Astrocyte of the cerebellum (primary cell): ENCODE measurements around the gene BMP8B.

Source experiments
- DNase-seq: peaks from one replicate; pipeline ENCODE4 v3.0.0-alpha.2; 2011; ENCODE audit warnings: low read depth
- H3K4me3 ChIP-seq: 2 replicates; pipeline ENCODE4 v1.5.1; 2011; ENCODE audit warnings: mild to moderate bottlenecking, low read depth, low read length, moderate library complexity
- in situ Hi-C: cut with HindIII; loops from 2 replicates; pipeline ENCODE4 v1.10.0; 2017; ENCODE audit warnings: low sequenced_read_pairs
- TF ChIP-seq, protein P1 (sequence below): IDR thresholded peaks from 2 replicates; pipeline ENCODE4 v1.5.1; 2012; ENCODE audit warnings: low read length, low read depth, moderate library complexity, mild to moderate bottlenecking; ENCODE audit errors: missing control alignments

Gene BMP8B, protein sequence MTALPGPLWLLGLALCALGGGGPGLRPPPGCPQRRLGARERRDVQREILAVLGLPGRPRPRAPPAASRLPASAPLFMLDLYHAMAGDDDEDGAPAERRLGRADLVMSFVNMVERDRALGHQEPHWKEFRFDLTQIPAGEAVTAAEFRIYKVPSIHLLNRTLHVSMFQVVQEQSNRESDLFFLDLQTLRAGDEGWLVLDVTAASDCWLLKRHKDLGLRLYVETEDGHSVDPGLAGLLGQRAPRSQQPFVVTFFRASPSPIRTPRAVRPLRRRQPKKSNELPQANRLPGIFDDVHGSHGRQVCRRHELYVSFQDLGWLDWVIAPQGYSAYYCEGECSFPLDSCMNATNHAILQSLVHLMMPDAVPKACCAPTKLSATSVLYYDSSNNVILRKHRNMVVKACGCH

GRCh38 chr1:39788758-39789570, at the start of gene BMP8B:
BMP8B (minus strand) TSS chr1:39788865; CDS start chr1:39788485, 380 bp downstream.
- TF ChIP-seq, protein P1, sequence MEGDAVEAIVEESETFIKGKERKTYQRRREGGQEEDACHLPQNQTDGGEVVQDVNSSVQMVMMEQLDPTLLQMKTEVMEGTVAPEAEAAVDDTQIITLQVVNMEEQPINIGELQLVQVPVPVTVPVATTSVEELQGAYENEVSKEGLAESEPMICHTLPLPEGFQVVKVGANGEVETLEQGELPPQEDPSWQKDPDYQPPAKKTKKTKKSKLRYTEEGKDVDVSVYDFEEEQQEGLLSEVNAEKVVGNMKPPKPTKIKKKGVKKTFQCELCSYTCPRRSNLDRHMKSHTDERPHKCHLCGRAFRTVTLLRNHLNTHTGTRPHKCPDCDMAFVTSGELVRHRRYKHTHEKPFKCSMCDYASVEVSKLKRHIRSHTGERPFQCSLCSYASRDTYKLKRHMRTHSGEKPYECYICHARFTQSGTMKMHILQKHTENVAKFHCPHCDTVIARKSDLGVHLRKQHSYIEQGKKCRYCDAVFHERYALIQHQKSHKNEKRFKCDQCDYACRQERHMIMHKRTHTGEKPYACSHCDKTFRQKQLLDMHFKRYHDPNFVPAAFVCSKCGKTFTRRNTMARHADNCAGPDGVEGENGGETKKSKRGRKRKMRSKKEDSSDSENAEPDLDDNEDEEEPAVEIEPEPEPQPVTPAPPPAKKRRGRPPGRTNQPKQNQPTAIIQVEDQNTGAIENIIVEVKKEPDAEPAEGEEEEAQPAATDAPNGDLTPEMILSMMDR = no peak
- peak within 1 kb of the TSS; percentile 10 for H3K4me3 ChIP-seq
- in situ Hi-C loops = no loop called here
- no peak for DNase-seq

GRCh38 chr1:39836595-39837110, 48.0 kb upstream of the BMP8B start:
- DNase-seq = no peak
- no peak overlapping the region for H3K4me3 ChIP-seq
- in situ Hi-C loops = loop anchor here (5.0 kb wide), 1 partner anchor 34 kb away; no protein-coding TSS in a partner anchor
- TF ChIP-seq, protein P1 = no peak

- TF ChIP-seq, protein P1 = no peak
- no peak overlapping the region for H3K4me3 ChIP-seq
- no peak for DNase-seq
- in situ Hi-C loops = loop anchor here (5.0 kb wide), 1 partner anchor 34 kb away; no protein-coding TSS in a partner anchor
Measured at GRCh38 chr1:39835935-39836594, 47.4 kb upstream of the BMP8B start.

DNA sequence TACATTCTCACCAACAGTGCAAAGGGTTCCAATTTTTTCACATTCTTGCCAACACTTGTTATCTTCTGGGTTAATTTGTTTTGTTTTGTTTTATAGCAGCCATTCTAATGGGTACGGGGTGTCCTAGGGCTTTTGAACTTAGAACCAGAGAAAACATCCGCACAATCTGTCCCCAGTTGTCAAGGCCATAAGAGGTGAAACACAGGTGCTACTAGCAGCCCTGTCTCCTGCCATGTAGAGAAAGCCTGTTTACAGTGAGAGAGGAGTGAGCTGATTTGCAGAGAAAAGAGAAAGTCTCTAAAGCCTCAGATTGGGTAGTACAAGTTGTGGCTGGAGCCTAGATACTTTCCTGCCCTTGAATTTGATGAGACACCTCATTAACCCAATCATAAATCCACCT, 46.4 kb upstream of the BMP8B start:
- TF ChIP-seq, protein P1 = no peak
- no peak for DNase-seq
- no peak overlapping the region for H3K4me3 ChIP-seq
- in situ Hi-C loops = loop anchor here (5.0 kb wide), 1 partner anchor 33 kb away; no protein-coding TSS in a partner anchor

DNA sequence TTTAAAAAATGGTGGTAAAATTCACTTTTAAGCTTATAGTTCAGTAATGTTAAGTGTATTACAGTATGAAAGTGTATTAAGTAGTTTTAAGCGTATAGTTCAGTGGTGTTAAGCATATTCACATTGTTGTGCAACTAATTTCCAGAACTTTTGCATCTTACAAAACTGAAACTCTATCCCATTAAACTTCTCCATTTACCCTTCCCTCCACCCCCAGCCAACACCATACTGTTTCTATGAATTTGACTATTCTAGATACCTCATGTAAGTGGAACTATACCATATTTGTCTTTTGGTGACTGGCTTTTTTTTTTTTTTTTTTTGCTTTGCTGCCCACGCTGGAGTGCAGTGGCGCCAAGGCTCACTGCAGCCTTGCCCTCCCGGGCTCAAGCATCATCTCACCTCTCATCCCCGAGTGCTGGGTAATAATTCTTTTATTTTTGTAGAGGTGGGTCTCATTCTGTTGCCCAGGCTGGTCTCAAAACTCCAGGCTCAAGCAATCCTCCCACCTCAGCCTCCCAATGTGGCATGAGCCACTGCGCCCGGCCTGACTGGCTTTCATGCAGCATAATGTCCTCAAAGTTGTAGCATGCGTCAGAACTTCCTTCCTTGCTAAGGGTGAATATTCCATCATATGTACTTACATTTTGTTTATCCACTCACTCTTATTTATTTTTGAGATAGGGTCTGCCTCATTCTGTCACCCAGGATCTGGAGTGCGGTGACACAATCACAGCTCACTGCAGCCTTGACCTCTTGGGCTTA, 45.1 kb upstream of the BMP8B start:
- in situ Hi-C loops = no loop called here
- DNase-seq = no peak
- TF ChIP-seq, protein P1 = no peak
- no peak overlapping the region for H3K4me3 ChIP-seq
